GM13977 (cell line): ENCODE results near the gene EXOC3L1.

Experiments used
- DNase-seq: peaks from one replicate; pipeline ENCODE4 v3.0.0; 2012; ENCODE audit warnings: low spot score
- CTCF ChIP-seq: IDR thresholded peaks from 2 replicates; pipeline ENCODE4 v1.5.1; 2012; ENCODE audit warnings: mild to moderate bottlenecking, control low read depth; ENCODE audit not compliant: insufficient read depth; ENCODE audit errors: extremely low read depth, missing control alignments
- in situ Hi-C: fragments of 300-500 bp; cut with MboI; formaldehyde crosslinking; loops from one replicate; pipeline ENCODE4 v1.12.0; 2022; ENCODE audit warnings: low sequenced_read_pairs, low pct_unique_long_range_greater_than_20kb, mixed read lengths, inconsistent platforms; ENCODE audit not compliant: unreplicated experiment

The EXOC3L1 gene

GRCh38 chr16:67182288-67182687 lies 7.6 kb downstream of the EXOC3L1 start:
- DNase-seq, result no peak
- no peak for TF ChIP-seq CTCF
- in situ Hi-C loops, result no loop called here

- in situ Hi-C loops, result no loop called here
- TF ChIP-seq CTCF, result no peak
- DNase-seq, result no peak
Observed at GRCh38 chr16:67181346-67181745, 8.6 kb downstream of the EXOC3L1 start.

- no peak for DNase-seq
- TF ChIP-seq CTCF, result no peak
- in situ Hi-C loops, result no loop called here
Observed at GRCh38 chr16:67180166-67180565, 9.8 kb downstream of the EXOC3L1 start.

GRCh38 chr16:67179421-67180080 lies 10.4 kb downstream of the EXOC3L1 start:
- in situ Hi-C loops, result no loop called here
- no peak for DNase-seq
- TF ChIP-seq CTCF, result no peak

GRCh38 chr16:67177743-67178699 lies 11.9 kb downstream of the EXOC3L1 start:
- TF ChIP-seq CTCF, result no peak
- in situ Hi-C loops, result no loop called here
- DNase-seq, result no peak

GRCh38 chr16:67176662-67177061 lies 13.3 kb downstream of the EXOC3L1 start:
- no peak for TF ChIP-seq CTCF
- DNase-seq, result no peak
- in situ Hi-C loops, result no loop called here
